HTR-8/SVneo (cell line): ENCODE measurements around the gene GRM6.

ENCODE experiments used
- DNase-seq: peaks from one replicate; pipeline ENCODE4 v3.0.0; 2011; ENCODE audit warnings: low spot score, mixed read lengths; ENCODE audit not compliant: insufficient read length
- FAIRE-seq: peaks from 2 replicates; lab custom pipeline; 2011; peaks lifted over from hg19 to GRCh38; lab: Jason Lieb, UNC

The GRM6 gene

GRCh38 chr5:178994580-178995340, at the start of gene GRM6:
TSS of gene GRM6 (minus strand) at chr5:178995320. CDS start at chr5:178994944, 376 bp downstream.
- DNase-seq (no peak), FAIRE-seq (no peak)

DNA sequence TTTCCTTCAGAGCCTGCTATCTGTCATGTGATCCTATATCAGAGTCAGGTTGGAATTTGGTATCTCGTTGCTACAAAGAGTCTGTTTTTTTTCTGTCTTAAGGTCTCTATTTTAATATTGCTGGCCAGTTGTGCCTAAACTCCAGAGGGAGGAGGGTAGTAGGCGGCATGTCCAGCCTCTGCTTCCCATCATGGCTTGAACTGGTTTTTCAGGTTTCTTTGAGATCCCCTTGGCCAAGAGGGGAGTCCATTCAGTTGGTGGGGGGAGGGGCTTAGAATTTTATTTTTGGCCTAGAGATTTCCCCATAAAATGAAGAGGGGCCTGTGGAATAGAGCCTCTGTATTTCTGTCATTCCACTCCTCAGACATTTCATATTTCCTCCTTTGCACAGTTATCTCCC, 49.6 kb upstream of the GRM6 start:
- FAIRE-seq (no peak), DNase-seq (no peak)

DNA sequence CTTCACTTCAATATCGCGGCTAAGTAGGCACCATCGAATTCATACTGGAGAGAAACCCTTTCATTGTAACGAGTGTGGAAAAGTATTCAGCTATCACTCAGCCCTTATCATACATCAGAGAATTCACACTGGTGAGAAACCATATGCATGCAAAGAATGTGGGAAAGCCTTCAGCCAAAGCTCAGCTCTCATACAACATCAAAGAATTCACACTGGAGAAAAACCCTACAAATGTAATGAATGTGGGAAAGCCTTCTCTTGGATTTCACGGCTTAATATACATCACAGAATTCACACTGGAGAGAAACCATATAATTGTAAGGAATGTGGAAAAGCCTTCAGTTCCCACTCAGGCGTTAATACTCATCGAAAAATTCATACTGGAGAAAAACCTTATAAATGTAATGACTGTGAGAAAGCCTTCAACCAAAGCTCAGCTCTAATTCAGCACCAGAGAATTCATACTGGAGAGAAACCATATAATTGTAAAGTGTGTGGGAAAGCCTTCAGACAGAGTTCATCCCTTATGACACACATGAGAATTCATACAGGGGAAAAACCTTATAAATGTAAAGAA, 38.0 kb upstream of the GRM6 start:
- FAIRE-seq (no peak), DNase-seq (no peak)

DNA sequence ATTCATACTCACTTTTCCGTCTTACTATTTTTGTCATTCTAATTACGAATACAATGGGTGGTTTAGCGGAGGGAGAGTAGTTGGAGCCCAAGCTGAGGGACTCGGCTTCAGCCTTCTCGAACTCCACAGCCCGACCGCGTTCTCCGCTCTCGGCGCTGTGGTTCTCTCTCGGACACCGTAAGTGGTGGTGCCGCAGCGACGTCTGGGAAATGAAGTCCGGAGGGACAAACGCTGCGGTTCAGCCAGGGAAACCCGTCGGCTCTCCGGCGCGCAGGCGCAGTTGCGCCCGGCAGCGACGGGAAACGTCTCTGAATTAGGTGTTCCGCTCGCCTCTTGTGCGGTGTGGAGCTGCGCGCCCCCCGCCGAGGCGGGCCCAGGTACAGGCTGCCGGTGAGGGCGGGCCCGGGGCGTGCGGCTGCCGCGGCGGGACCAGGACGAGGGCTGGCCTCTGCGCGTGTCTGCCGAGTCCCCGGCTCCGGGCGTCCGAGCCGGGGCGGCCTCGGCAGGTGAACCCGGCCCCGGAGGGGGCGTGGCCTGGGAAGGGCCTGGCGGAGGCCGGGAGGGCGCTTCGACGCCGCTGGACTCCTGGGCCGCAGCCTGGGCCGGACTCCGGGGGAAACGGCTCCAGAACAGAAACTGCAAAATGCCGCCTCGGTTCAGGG, 28.5 kb upstream of the GRM6 start, which contains the start of gene ZNF879:
Gene ZNF879, plus strand, starts transcription at position 277 of the 662 bp plus-strand sequence. CDS start 1,201 bp downstream, outside the sequence.
- FAIRE-seq (peak; percentile 95), DNase-seq (peak; percentile 95)

DNA sequence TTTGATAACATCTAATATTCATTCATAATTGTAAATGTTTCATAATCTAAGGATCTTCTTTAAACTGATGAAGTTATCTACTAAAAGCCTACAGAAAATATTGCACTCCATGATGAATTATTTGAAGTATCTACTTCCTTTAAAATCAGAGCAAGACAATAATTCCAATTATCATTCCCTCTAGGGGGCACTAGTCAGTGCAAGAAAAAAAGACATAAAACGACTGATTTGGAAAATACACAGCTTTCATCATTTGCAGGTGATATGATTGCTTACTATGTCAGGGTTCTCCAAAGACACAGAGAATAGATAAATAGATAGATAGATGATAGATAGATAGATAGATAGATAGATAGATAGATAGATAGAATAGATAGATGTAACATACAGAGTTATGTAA, 13.5 kb upstream of the GRM6 start:
- FAIRE-seq (no peak), DNase-seq (no peak)

- DNase-seq (no peak), FAIRE-seq (no peak)
These were observed 11.4 kb upstream of the GRM6 start for GRCh38 chr5:179006564-179006963.

DNA sequence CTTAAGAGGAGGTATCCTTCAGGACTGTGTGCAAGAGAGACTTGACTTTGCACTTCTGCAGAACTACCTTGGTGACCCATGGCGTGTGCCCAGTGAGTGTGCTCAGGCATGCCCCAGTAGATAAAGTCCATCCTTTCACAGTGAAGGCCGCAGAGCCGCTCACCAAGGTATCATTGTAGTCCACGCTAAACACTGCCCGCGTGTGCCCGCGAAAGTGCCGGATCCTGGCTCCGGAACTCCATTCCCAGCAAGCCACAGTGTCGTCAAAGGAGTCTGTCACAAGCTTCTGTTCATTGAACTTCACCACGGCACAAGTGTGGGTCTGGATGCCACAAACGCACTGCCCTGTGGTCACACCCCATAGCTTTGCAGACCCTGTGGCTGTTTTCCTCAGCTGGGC, 3.3 kb upstream of the GRM6 start:
- FAIRE-seq = no peak
- DNase-seq = no peak

GRCh38 chr5:178997191-178997590, 2.1 kb upstream of the GRM6 start:
- FAIRE-seq = no peak
- no peak for DNase-seq

- no peak for FAIRE-seq
- no peak for DNase-seq
These were observed 1.0 kb upstream of the GRM6 start for GRCh38 chr5:178996156-178996555.

DNA sequence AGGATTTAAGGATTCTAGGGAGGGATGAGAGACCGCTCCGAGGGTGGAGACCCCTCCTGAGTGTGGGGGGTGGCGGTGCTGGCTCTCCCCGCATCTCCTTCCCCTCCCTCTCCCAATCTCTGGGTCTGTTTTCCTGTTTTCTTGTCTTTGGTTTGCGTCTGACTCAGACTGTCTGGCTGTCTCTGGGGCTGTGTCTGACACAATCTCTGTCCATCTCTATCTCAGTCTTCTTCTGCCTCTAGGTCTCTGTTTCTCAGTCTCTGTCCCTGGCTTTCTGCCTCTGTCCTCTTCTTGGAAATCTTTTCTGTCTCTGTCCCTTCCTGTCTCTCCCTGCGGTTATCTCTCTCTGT, 196 bp upstream of the GRM6 start:
- no peak for FAIRE-seq
- no peak for DNase-seq

DNA sequence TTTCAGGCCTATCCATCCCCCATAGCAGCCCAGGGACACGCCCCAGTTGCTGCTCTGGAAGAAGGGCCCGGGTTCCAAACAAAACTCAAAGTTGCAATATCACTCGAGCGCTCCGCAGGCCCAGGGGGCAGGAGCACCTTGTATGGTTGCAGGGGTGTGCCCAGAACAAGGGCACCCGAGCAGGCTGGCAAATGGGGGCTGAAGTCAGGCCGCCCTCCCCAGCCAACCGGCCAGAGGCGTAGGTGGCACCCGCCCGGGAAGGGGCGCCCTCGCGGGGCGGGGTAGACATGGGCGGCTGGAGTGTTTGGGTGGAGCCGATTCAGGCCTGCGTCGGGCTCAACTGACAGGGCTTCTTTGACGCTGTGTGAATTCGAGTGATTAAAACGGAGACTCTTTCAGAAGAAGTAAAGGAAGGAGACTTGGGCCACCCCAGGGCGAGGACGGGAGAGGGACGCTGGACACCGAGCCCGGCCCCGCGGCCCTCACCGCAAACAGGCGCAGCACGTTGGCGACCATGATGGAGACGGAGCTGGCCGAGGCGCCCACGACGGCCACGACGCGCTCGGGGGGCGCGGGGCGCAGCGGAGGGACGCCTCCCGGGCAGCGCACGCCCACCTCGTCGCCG, 1.1 kb downstream of the GRM6 start:
- DNase-seq (no peak), FAIRE-seq (no peak)

GRCh38 chr5:178993236-178993765, 1.8 kb downstream of the GRM6 start:
- DNase-seq (no peak), FAIRE-seq (no peak)

DNA sequence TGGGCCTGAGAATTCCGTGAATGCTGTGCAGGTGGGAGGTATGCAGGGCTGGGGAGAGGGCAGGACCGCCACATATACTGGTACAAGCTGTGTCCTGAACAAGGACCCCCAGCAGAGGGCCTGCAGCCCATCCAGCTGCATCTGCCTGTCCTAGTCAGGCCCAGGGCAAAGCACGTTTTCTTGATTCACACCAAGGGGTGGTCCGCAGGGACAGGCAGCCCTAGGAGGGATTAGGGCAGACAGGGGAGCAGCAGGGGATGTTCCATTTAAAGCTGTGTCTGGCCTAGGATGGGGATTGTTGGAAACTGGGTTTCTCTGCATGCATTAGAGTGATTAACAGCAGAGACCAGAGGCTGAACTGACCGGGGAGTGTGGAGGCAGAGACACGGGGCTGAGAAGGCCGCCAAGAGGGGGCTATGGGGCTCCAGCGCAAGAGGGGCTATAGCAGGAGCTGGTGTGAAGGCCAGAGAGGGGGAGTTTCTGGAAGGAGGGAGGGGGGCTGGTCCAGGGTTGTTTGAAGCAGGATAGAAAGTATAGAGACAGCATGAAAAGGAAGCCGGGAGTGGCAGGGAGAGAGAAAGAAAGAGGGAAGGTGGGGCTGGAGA, 2.7 kb downstream of the GRM6 start:
- DNase-seq (no peak), FAIRE-seq (no peak)

- FAIRE-seq (no peak), DNase-seq (no peak)
These were observed 3.7 kb downstream of the GRM6 start for GRCh38 chr5:178991190-178992145.

- FAIRE-seq (no peak), DNase-seq (no peak)
These were observed 4.6 kb downstream of the GRM6 start for GRCh38 chr5:178990491-178990890.

DNA sequence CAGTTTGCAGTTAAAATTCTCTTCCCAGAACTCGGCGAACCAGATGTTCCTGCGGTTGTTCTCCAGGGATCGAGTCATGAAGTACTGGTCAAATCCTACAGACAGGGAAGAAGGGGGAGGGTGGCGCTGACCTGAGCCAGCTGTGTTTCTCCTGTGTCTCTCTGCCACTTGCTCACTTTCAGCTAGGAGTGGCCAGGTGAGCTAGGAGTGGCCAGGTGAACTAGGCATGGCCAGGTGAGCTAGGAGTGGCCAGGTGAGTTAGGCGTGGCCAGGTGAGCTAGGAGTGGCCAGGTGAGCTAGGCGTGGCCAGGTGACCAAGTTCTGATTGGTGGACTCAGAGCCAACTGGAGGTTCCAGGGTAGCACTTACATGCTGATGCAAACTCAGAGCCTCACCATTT, 5.8 kb downstream of the GRM6 start:
- FAIRE-seq = no peak
- DNase-seq = no peak

DNA sequence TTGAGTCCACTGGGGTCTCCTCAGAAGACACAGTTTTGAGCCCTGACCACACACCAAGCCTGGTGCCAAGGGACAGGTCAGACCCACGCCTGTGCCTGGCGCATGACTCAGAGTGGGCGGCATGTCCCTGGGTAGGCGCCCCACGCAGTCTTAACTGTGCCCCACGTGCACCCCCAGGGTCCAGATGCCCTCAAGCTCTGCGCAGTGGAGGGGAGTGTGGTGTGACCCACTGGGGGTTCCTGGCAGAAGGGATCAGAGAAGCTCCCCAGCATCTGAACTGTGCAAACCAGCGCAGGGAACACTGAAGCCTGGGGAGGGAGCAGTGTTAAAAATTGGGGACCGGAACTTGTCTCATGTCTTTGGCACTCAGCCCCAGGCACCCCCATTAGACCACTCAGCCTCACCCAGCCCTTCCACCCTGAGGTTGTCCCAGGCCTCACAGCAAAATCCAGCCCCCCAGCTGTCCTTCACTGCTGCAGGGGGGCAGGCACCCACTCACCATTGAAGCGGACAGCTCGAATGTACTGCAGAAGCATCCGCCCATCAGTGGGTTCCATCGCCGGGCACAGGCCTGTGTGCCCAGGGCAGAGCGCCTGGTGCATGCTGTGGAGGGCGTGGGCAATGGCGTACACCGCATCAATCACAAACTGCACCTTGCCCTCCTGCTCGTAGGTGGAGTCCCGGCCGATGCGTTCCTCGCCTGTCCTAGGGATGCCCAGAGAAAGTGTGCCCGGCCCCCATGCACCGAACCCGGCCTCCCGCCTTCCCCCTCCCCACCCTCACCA, 6.5 kb downstream of the GRM6 start:
- FAIRE-seq = no peak
- no peak for DNase-seq

- FAIRE-seq = no peak
- DNase-seq = no peak
These were observed 8.7 kb downstream of the GRM6 start for GRCh38 chr5:178986326-178986960.
